ENCODE data around the gene PTPRD. TPM values are rescaled to one million over a fixed set of nuclear protein-coding genes. Genes with fewer than 3 reads are reported as not detected.

The PTPRD gene
- total and polyA plus RNA-seq, 9 donors: 16.2 to 231 (median 85.8) TPM

- Histone ChIP-seq H3K4me3 (no peak overlapping the region), H3K27me3 (no peaks in the 10 kb centered on the region), H3K9me3 (no peaks in the 10 kb centered on the region), H3K27ac (no peak overlapping the region), H3K36me3 (no peaks in the 10 kb centered on the region), H3K4me1 (ENCODE audit: insufficient read depth) (peaks cover 2% of the 10 kb centered on the region)
- no peak for TF ChIP-seq EP300 (IDR thresholded peaks at IDR 0.05)
- no peak for TF ChIP-seq POLR2A (IDR thresholded peaks at IDR 0.05)
- TF ChIP-seq CTCF (IDR thresholded peaks at IDR 0.05): no peak
- 90 to 93% (median 90%) methylated on average over 5 of the region's 5 CpGs for WGBS, 3 donors
- intact Hi-C loops (cut with DNase I): no loop called here
- no peak for DNase-seq
These were observed 1876.0 kb downstream of the PTPRD start for GRCh38 chr9:8736805-8737204.

- TF ChIP-seq EP300 (IDR thresholded peaks at IDR 0.05): no peak
- no peak for TF ChIP-seq CTCF (IDR thresholded peaks at IDR 0.05)
- TF ChIP-seq POLR2A (IDR thresholded peaks at IDR 0.05): no peak
- H3K4me3 ChIP-seq: no peak overlapping the region
- no peak overlapping the region for H3K27ac ChIP-seq
- peaks cover 2% of the 10 kb centered on the region for H3K4me1 ChIP-seq (ENCODE audit: insufficient read depth)
- WGBS, 3 donors: 66 to 87% (median 70%) methylated on average over 5 of the region's 5 CpGs
- no peak for DNase-seq
- H3K9me3 ChIP-seq: no peaks in the 10 kb centered on the region
- no peaks in the 10 kb centered on the region for H3K36me3 ChIP-seq
- no peaks in the 10 kb centered on the region for H3K27me3 ChIP-seq
- intact Hi-C loops (cut with DNase I): no loop called here
These were observed 1878.0 kb downstream of the PTPRD start for GRCh38 chr9:8734760-8735159.

DNA sequence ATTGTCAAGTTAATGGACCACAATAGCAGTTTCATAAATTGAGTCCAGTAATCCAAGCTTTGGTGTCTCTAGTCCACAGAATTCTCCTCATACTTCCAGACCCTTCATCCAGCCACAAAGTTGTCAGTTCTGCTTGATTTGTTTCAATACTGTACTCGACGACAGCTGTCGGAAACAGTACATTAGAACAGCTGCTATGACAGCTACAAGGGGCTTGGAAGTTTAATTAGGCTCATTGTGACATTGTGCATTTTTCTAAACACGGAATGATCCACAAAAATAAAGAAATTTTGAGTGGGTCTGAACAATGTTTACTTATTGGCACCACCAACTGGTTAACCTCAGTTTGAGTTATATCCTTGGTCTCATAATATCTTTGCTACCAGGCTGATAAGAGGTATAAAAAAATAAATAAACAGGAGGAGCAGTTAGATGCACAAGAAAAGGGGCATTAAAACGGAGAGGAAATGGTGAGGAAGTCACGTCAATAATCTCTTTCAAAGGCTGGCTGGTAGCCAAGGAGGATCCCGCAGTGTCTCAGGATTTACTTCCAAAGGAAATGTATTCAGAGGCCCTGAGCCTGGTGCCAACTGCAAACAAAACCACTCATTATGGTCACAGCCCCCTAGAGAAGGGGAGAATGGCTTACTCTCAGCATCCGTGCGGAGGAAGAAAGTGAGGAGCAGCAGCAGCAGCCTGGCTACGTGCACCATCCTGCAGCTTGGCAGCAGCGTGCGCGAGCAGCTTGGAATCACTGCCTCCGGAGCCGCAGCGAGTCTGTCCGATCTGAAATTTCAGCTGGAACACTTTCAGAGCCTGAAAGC lies 1879.5 kb downstream of the PTPRD start:
- DNase-seq: peak; percentile 37 to 63 (median 46)
- H3K27me3 ChIP-seq: no peaks in the 10 kb centered on the region
- H3K9me3 ChIP-seq: no peaks in the 10 kb centered on the region
- TF ChIP-seq POLR2A (IDR thresholded peaks at IDR 0.05) (no peak), EP300 (IDR thresholded peaks at IDR 0.05) (no peak), CTCF (IDR thresholded peaks at IDR 0.05) (no peak)
- peaks cover 2% of the 10 kb centered on the region for H3K4me1 ChIP-seq (ENCODE audit: insufficient read depth)
- no peak overlapping the region for H3K27ac ChIP-seq
- H3K36me3 ChIP-seq: no peaks in the 10 kb centered on the region
- intact Hi-C loops (cut with DNase I): no loop called here
- WGBS, 3 donors: 37 to 47% (median 47%) methylated on average over 17 of the region's 17 CpGs
- H3K4me3 ChIP-seq: no peak overlapping the region

- H3K9me3 ChIP-seq: no peaks in the 10 kb centered on the region
- TF ChIP-seq CTCF (IDR thresholded peaks at IDR 0.05): no peak
- H3K4me1 ChIP-seq (ENCODE audit: insufficient read depth): peaks cover 2% of the 10 kb centered on the region
- intact Hi-C loops (cut with DNase I): no loop called here
- no peaks in the 10 kb centered on the region for H3K36me3 ChIP-seq
- DNase-seq: no peak
- H3K27ac ChIP-seq: no peak overlapping the region
- 74 to 78% (median 77%) methylated on average over 3 of the region's 3 CpGs for WGBS, 3 donors
- no peak overlapping the region for H3K4me3 ChIP-seq
- no peaks in the 10 kb centered on the region for H3K27me3 ChIP-seq
These were observed 1880.3 kb downstream of the PTPRD start for GRCh38 chr9:8732367-8733075.

All from ovary (tissue), 9 donors.